ENCODE data around the gene CCK.

Gene CCK

DNA sequence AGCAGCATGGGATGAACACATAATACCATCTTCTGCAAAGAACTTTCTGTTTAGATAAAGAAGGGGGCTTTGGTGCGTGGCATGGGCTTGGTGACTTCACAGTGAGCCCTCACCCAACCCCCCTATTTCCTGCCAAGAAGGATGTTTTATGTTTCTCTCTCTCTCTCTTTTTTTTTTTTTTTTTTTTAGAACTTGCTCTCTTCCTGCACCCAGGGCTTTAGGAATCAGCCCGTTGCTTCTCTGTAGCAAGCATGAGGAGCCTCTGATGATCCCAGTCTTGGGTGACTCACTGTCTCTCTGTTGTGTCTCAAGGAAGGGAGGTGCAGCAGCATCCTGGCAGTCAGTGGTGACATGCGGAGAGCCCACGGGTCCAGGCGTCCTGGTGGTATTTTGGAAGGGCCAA lies 49.1 kb downstream of the CCK start:
- Histone ChIP-seq H3K4me1 (no peaks in the 10 kb centered on the region), H3K27ac (no peak overlapping the region), H3K9me3 (no peaks in the 10 kb centered on the region), H3K4me3 (no peak overlapping the region), H3K27me3 (no peaks in the 10 kb centered on the region), H3K36me3 (peaks cover 4 to 62% (median 39%) of the 10 kb centered on the region in 3 donors)
- intact Hi-C loops (cut with DNase I; ENCODE audit: low total_unique reads): no loop called here
- DNase-seq: no peak
- TF ChIP-seq, protein P1, sequence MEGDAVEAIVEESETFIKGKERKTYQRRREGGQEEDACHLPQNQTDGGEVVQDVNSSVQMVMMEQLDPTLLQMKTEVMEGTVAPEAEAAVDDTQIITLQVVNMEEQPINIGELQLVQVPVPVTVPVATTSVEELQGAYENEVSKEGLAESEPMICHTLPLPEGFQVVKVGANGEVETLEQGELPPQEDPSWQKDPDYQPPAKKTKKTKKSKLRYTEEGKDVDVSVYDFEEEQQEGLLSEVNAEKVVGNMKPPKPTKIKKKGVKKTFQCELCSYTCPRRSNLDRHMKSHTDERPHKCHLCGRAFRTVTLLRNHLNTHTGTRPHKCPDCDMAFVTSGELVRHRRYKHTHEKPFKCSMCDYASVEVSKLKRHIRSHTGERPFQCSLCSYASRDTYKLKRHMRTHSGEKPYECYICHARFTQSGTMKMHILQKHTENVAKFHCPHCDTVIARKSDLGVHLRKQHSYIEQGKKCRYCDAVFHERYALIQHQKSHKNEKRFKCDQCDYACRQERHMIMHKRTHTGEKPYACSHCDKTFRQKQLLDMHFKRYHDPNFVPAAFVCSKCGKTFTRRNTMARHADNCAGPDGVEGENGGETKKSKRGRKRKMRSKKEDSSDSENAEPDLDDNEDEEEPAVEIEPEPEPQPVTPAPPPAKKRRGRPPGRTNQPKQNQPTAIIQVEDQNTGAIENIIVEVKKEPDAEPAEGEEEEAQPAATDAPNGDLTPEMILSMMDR (IDR thresholded peaks at IDR 0.05): no peak

DNA sequence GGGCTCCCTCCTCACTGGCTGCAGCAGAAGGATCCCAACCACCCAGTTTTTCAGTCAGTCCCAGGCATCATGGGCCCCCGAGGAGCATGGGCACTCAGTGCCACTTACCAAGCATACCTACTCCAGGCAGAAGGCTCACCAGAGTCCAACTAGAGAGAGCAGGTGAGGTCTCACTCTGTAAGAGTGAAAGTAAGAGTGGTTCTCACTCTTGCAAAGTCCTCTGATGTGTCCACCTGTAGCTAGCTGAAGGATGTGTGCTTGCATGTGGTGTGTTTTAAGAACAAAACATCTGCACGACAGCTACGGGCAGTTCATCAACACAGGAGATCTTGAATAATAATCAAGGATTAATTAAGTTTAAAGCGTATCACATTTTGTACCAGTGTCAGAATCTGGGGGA lies 49.7 kb downstream of the CCK start:
- TF ChIP-seq, protein P1 (IDR thresholded peaks at IDR 0.05): no peak
- Histone ChIP-seq H3K4me1 (no peaks in the 10 kb centered on the region), H3K9me3 (no peaks in the 10 kb centered on the region), H3K4me3 (no peak overlapping the region), H3K27me3 (no peaks in the 10 kb centered on the region), H3K27ac (no peak overlapping the region), H3K36me3 (peaks cover 8 to 62% (median 42%) of the 10 kb centered on the region in 3 donors)
- DNase-seq: no peak
- intact Hi-C loops (cut with DNase I; ENCODE audit: low total_unique reads): no loop called here

DNA sequence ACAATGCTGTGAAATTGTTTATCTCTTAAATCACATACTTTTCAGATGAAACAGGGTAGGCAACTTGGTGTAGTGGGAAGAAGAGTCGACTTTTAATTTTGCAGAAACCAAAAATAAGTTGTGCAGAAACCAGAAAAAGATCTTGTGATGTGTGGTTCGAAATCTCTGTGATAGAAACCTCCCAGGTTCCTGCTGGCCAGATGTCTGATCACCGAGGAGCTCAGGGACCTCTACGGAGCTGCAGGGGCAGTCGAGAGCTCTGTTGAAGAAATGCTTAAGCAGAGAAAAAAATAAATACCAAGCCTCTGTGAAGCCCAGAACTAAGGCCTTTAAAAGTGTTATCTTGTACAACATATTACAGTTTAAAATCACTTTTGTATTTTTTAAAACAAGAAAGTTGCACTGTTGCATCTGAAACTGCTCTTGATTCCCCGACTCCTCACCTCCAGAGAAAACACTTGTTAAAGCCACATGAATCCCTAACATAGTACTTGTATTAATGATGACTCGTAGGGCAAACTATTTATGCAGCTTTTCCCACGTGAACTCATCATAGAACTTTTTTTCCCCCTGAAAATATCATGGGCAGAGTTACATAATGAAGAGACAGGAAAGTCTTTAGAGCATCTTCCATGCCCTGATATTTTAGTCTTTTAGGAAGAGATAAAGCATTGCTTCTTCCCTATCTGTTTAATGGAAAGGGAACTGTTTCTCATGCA lies 51.3 kb downstream of the CCK start:
- no peaks in the 10 kb centered on the region for H3K27me3 ChIP-seq

DNA sequence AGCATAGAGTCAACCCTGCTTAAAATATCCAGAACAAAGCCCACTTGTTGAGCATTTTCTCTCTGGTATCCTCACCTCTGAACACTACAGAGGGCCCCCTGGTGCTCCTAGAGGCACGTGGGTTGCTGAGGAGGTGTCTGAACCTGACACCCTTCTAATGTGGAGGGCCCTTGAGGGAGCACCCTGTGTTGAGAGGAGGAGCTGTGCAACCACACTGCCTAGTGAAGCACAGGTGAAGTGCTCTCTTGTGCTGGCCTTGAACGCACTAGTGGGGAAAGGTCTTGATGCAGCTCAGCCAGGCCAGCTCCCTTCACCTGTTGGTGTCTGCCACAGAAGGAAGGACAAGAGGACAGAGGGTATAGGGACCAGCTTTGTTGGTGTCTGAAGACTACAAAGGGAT lies 51.9 kb downstream of the CCK start:
- Histone ChIP-seq H3K9me3 (no peaks in the 10 kb centered on the region), H3K4me1 (no peaks in the 10 kb centered on the region), H3K36me3 (peaks cover 28 to 66% (median 54%) of the 10 kb centered on the region in 3 donors), H3K4me3 (no peak overlapping the region), H3K27me3 (no peaks in the 10 kb centered on the region), H3K27ac (no peak overlapping the region)
- TF ChIP-seq, protein P1 (IDR thresholded peaks at IDR 0.05): no peak
- intact Hi-C loops (cut with DNase I; ENCODE audit: low total_unique reads): no loop called here
- no peak for DNase-seq

More for the DNA sequence above, 51.3 kb downstream of the CCK start:
- Histone ChIP-seq H3K9me3 (no peaks in the 10 kb centered on the region), H3K27ac (no peak overlapping the region), H3K36me3 (peaks cover 22 to 66% (median 51%) of the 10 kb centered on the region in 3 donors), H3K4me3 (no peak overlapping the region), H3K4me1 (no peaks in the 10 kb centered on the region)
- DNase-seq: no peak
- TF ChIP-seq, protein P1 (IDR thresholded peaks at IDR 0.05): no peak
- intact Hi-C loops (cut with DNase I; ENCODE audit: low total_unique reads): no loop called here

DNA sequence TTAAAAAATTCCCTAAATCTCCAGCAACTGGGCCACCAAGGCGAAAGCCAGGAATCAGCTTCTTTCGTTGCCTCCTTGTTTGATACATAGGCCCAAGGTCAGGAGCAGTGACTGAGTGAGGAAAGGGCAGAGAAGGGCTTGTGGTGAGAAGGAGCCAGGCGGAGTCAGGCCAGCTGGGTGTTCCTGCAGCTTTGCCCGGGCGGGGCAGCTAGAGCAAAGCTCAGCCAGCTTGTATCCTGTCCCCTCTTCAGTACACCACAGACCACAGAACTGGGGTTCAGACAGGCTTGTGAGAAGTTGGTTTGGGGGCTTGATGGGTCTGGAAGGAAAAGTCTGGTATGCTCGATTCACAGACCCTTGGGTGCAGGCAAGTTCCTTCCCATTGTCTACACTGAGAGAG lies 52.6 kb downstream of the CCK start:
- no peaks in the 10 kb centered on the region for H3K4me1 ChIP-seq
- H3K4me3 ChIP-seq: no peak overlapping the region
- no peak overlapping the region for H3K27ac ChIP-seq
- TF ChIP-seq, protein P1 (IDR thresholded peaks at IDR 0.05): no peak
- H3K27me3 ChIP-seq: no peaks in the 10 kb centered on the region
- intact Hi-C loops (cut with DNase I; ENCODE audit: low total_unique reads): no loop called here
- no peaks in the 10 kb centered on the region for H3K9me3 ChIP-seq
- DNase-seq: no peak
- peaks cover 35 to 66% (median 61%) of the 10 kb centered on the region in 3 donors for H3K36me3 ChIP-seq

Measured in tibial artery (tissue), 4 donors.